Stimulated activated CD4-positive, alpha-beta T cell treated with anti-CD3 and anti-CD28 coated beads, Interleukin-1b, Interleukin-23, amount 100 ng/mL, for 24 hours (primary cell): ENCODE data around the gene SV2C.

Experiments
- DNase-seq, 4 experiments: peaks; one replicate each; pipeline ENCODE4 v3.0.0-alpha.2; 2020; ENCODE audit warnings: low read depth in 4 of 4, low spot score in 1 of 4

SV2C gene

GRCh38 chr5:76099756-76100155 lies 16.6 kb downstream of the SV2C start:
- DNase-seq, result no peak

DNA sequence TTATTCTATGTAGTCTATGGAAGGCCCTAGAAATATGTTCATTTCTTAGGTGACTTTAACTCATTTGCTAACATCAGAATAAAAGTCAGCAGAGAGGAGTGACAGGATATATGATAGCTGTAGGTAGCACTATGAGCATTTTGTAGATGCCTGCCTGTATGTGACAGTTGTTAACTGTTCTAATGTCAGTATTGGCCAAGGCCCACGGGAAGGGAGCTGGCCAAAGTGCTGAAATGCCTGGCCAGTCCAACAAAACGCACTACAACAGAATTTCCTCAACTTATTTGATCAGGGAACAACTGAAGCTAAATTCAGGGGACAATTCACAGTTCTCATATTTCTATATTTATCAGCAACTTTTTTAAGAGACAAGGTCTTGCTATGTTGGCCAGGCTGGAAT lies 20.8 kb downstream of the SV2C start:
- DNase-seq, result no peak

- no peak for DNase-seq
Observed at GRCh38 chr5:76106149-76106548, 23.0 kb downstream of the SV2C start.

GRCh38 chr5:76111477-76112174 lies 28.4 kb downstream of the SV2C start:
- no peak for DNase-seq

- DNase-seq, result no peak
Observed at GRCh38 chr5:76113103-76113502, 29.9 kb downstream of the SV2C start.

- DNase-seq, result no peak
Observed at GRCh38 chr5:76114179-76114851, 31.1 kb downstream of the SV2C start.

DNA sequence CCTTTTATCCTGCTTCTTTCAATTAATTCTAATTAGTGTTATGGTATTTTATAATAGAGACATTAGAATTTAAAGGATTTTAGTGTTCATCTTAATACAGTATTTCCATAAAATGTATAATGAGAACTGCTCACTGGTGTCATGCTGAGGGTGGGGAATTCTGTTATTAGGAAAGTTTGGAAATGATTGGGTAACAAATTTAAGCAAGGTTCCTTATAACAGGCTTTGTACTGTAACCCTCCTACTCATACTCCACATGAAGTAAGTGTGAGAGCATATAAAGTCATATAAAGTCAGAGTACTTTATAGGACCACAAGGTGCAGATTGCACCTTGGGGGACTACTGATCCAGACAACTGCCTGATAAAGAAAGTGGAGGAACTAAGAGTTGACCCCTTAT lies 42.2 kb downstream of the SV2C start:
- DNase-seq, result no peak

- no peak for DNase-seq
Observed at GRCh38 chr5:76125888-76126287, 42.7 kb downstream of the SV2C start.

DNA sequence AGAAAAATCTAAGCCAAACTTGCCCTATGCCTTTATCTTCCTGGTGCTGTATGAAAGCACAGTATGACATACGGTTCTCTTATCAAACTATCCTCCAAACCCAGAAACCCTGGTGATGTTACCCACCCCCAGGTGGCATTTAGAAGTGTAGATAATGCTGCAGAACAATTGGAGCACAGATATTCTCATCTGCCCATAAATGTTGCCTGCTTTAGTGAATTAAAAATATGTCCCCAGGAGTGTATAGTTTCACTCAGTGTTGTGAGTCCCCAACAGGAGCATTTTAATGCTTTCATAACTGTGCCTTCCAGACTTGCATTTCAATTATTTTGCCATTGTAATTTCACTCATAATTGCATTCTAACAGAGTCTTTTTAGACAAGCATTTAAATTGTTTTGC lies 50.8 kb downstream of the SV2C start:
- no peak for DNase-seq

GRCh38 chr5:76134646-76135045 lies 51.5 kb downstream of the SV2C start:
- DNase-seq, result no peak

GRCh38 chr5:76137887-76138542 lies 54.8 kb downstream of the SV2C start:
- DNase-seq, result no peak

DNA sequence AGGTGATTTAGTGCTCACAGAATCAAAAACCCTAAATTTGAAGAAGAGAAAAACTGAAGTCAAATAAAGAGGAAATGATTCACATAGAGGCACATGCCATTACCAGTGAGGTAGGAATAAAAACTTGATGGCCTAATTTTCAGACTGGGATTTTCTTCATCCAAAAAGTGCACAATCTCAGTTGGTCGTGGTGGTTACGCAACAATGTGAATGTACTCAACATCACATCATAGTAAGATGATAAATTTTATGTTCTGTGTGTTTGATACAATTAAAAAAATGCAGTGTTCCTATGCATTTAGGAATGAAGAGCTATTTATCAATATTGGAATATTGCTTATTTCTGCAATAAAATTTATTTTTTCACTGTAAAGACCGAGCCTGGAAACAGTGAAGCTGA lies 60.7 kb downstream of the SV2C start:
- no peak for DNase-seq

- DNase-seq, result no peak
Observed at GRCh38 chr5:76144513-76145274, 61.5 kb downstream of the SV2C start.

- no peak for DNase-seq
Observed at GRCh38 chr5:76145945-76146344, 62.8 kb downstream of the SV2C start.

DNA sequence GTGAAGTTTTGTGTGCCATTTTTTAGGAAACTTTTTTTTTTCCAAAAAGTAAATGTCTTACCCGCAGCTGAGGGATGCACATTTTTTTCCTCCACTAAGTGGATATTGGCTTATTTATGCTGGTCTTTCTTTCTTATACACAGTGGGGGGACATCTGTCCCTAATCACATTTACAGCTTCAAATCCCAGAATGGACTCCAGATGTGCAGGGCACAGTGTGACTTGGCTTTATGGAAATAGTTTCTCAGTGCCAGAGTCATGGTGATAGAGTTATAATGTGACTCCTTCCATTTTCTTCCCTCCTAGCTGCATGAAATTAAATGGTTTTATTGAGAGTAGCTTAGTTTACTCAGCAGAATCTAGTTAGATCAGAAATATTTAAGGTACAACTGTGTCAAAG lies 66.5 kb downstream of the SV2C start:
- DNase-seq, result no peak

GRCh38 chr5:76152161-76152560 lies 69.0 kb downstream of the SV2C start:
- DNase-seq, result no peak

DNA sequence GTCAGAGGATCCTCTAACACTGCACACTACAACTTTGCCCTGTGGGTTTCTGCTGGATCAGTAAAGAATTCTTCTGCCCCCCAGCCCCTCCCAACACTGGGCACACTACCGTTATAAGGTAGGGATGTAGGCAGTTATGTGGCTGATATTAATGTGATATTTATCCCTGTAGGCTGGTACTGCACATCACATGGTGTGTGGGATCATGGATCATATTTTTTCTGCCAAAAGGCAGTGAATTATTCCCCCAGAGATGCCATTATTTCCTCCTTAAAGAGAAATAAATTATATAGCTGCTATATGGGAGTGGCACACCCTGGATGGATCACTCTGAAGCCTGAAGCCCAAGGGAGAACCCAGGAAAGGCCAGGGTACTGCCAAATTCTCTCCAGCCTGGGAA lies 69.5 kb downstream of the SV2C start:
- DNase-seq, result no peak

DNA sequence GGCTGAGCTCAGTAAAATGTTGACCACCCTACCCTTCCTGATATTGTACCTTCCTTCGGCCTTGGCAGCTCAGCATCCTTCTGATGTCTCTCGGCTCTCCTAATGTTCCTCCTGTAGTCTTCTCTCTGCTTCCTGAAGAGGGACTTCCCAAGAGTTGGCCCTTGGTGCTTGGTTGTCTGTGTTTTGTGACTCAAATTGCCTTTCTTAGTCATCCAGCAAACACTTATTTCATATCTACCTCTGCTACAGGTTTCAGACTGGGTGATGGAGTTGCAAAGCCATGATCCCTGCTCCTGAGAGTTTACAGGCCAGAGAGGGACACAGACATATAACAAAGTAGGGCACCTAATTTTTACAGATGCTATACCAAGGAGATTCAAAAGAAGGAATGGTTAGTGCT lies 70.1 kb downstream of the SV2C start:
- no peak for DNase-seq

GRCh38 chr5:76154009-76154690 lies 71.0 kb downstream of the SV2C start:
- DNase-seq, result no peak

DNA sequence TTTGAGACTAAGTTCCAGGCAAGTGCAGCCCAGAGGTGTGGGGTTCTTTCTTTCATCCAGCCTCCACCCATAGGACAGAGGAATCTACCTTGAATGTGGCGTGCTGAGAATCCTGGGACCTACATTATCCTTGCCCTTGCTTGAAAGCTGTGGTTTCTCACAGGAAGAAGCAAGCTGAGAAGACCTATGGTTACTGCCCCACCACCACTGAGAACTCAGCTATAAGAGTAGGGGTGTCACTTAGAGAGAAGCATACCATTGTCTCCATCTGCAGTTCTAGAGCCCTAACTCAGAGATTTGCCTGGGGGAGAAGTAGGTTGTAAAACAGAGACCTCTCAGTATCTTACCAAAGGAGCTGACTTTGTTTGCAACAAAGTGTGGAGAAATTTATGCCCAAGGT lies 72.4 kb downstream of the SV2C start:
- DNase-seq, result no peak

GRCh38 chr5:76162335-76162734 lies 79.2 kb downstream of the SV2C start:
- no peak for DNase-seq
